GM21825 (cell line): ENCODE measurements around the gene ALLC.
"Not testable (repeated sequence)": the region's sequence is repeated elsewhere in the genome, so short reads cannot be mapped to it uniquely, and the experiment has no call there.

Experiments used
- ATAC-seq: cut with Tn5 transposase; IDR thresholded peaks from one replicate; pipeline ENCODE4 v1.9.1; 2021; ENCODE audit warnings: mild to moderate bottlenecking, moderate library complexity; ENCODE audit not compliant: unreplicated experiment

Gene ALLC

GRCh38 chr2:3626118-3626811, 31.7 kb upstream of the ALLC start:
- no peak for ATAC-seq

- no peak for ATAC-seq
Measured at GRCh38 chr2:3626812-3627499, 31.0 kb upstream of the ALLC start.

GRCh38 chr2:3627500-3628100, 30.4 kb upstream of the ALLC start:
- ATAC-seq = no peak

GRCh38 chr2:3628241-3628679, 29.7 kb upstream of the ALLC start:
- ATAC-seq = no peak

- no peak for ATAC-seq
Measured at GRCh38 chr2:3628800-3629199, 29.2 kb upstream of the ALLC start.

- ATAC-seq = no peak
Measured at GRCh38 chr2:3630631-3631030, 27.4 kb upstream of the ALLC start.

- no peak for ATAC-seq
Measured at GRCh38 chr2:3631161-3631850, 26.7 kb upstream of the ALLC start.

- ATAC-seq = no peak
Measured at GRCh38 chr2:3631851-3632659, 25.9 kb upstream of the ALLC start.

- ATAC-seq = no peak
Measured at GRCh38 chr2:3633089-3633981, 24.7 kb upstream of the ALLC start.

- no peak for ATAC-seq
Measured at GRCh38 chr2:3633982-3634595, 23.9 kb upstream of the ALLC start.

GRCh38 chr2:3634596-3635121, 23.3 kb upstream of the ALLC start:
- ATAC-seq = no peak

- ATAC-seq = no peak
Measured at GRCh38 chr2:3635171-3635974, 22.6 kb upstream of the ALLC start.

GRCh38 chr2:3635975-3636327, 22.0 kb upstream of the ALLC start:
- ATAC-seq = not testable (repeated sequence)

GRCh38 chr2:3636586-3637310, 21.3 kb upstream of the ALLC start:
- no peak for ATAC-seq

- ATAC-seq = no peak
Measured at GRCh38 chr2:3637311-3637675, 20.7 kb upstream of the ALLC start.

- no peak for ATAC-seq
Measured at GRCh38 chr2:3637692-3638455, 20.1 kb upstream of the ALLC start.

- ATAC-seq = no peak
Measured at GRCh38 chr2:3638456-3638810, 19.6 kb upstream of the ALLC start.
